CD14-positive monocyte (primary cell): ENCODE measurements around the gene ZNF668. TPM values are rescaled to one million over a fixed set of nuclear protein-coding genes. Genes with fewer than 3 reads are reported as not detected.

Experiments used
- DNase-seq, 3 donors: peaks; one replicate each; pipeline ENCODE4 v3.0.0-alpha.2; 2011 to 2022
- H2AFZ ChIP-seq: 2 replicates; pipeline ENCODE4 v1.6.0; 2012; ENCODE audit warnings: mild to moderate bottlenecking, low read depth, low read length, inconsistent platforms; ENCODE audit not compliant: insufficient read depth, poor library complexity, severe bottlenecking
- H3K27ac ChIP-seq, 2 donors: 1 replicate in 1 of 2; 2 replicates in 1 of 2; pipeline ENCODE4 v1.5.1; 2012 to 2013; ENCODE audit warnings: low read length in 2 of 2, control low read depth in 1 of 2, inconsistent platforms in 1 of 2, low read depth in 1 of 2, mild to moderate bottlenecking in 1 of 2
- H3K27me3 ChIP-seq, 2 donors: one replicate each; pipeline versions ENCODE4 v1.6.0 to v1.6.1; 2011 to 2013; ENCODE audit warnings: low read length in 2 of 2; ENCODE audit not compliant: control insufficient read depth in 2 of 2, insufficient read depth in 2 of 2
- H3K36me3 ChIP-seq, 2 donors: replicated peaks in 1 of 2; 1 replicate in 1 of 2; 2 replicates in 1 of 2; pipeline versions ENCODE4 v1.5.1 to v1.6.1; 2012 to 2013; ENCODE audit warnings: low read length in 2 of 2, control low read depth in 1 of 2, inconsistent platforms in 1 of 2, mild to moderate bottlenecking in 1 of 2; ENCODE audit not compliant: insufficient read depth in 2 of 2, control insufficient read depth in 1 of 2
- H3K4me1 ChIP-seq, 2 donors: 1 replicate in 1 of 2; 2 replicates in 1 of 2; pipeline versions ENCODE4 v1.5.1 to v1.6.1; 2012 to 2013; ENCODE audit warnings: low read length in 2 of 2, control low read depth in 1 of 2, inconsistent platforms in 1 of 2, mild to moderate bottlenecking in 1 of 2, moderate library complexity in 1 of 2; ENCODE audit not compliant: insufficient read depth in 2 of 2, control insufficient read depth in 1 of 2
- H3K4me2 ChIP-seq: replicated peaks from 2 replicates; pipeline ENCODE3; 2012; ENCODE audit warnings: low read length, moderate library complexity, mild to moderate bottlenecking; ENCODE audit not compliant: poor library complexity, severe bottlenecking; ENCODE audit errors: extremely low read depth
- H3K4me3 ChIP-seq, 3 experiments: fragments of 200-600 bp in 1 of 3; sonication (generic) in 1 of 3; replicated peaks in 1 of 3; 1 replicate in 2 of 3; 2 replicates in 1 of 3; pipeline ENCODE4 v1.5.1; 2011 to 2013; ENCODE audit warnings: low read length in 3 of 3, mild to moderate bottlenecking in 3 of 3, control low read depth in 2 of 3, low read depth in 2 of 3, inconsistent platforms in 1 of 3, moderate library complexity in 1 of 3
- H3K79me2 ChIP-seq: 2 replicates; pipeline ENCODE4 v1.6.0; 2012; ENCODE audit warnings: mild to moderate bottlenecking, control low read depth, inconsistent platforms, low read length, moderate library complexity; ENCODE audit not compliant: insufficient read depth
- H3K9ac ChIP-seq: 2 replicates; pipeline ENCODE4 v1.6.0; 2017; ENCODE audit warnings: low read length, mild to moderate bottlenecking; ENCODE audit not compliant: insufficient read depth, poor library complexity, severe bottlenecking
- H3K9me3 ChIP-seq, 2 donors: replicated peaks in 1 of 2; 1 replicate in 1 of 2; 2 replicates in 1 of 2; pipeline versions ENCODE4 v1.5.1 to v1.6.1; 2012 to 2013; ENCODE audit warnings: low read length in 2 of 2, control low read depth in 1 of 2; ENCODE audit not compliant: control insufficient read depth in 1 of 2, insufficient read depth in 1 of 2
- H4K20me1 ChIP-seq: 2 replicates; pipeline ENCODE4 v1.6.0; 2012; ENCODE audit warnings: mild to moderate bottlenecking, low read length, control low read depth, moderate library complexity; ENCODE audit not compliant: insufficient read depth
- H3K27ac Mint-ChIP-seq, 7 donors: one replicate each; pipeline ENCODE4 v1.8.0; 2020; ENCODE audit warnings: mild to moderate bottlenecking in 7 of 7, mixed read lengths in 7 of 7, moderate library complexity in 6 of 7, inconsistent platforms in 2 of 7
- H3K27me3 Mint-ChIP-seq, 3 donors: one replicate each; pipeline ENCODE4 v1.8.0; 2021 to 2022; ENCODE audit warnings: low read depth in 3 of 3, mild to moderate bottlenecking in 3 of 3, mixed read lengths in 3 of 3, moderate library complexity in 3 of 3, inconsistent platforms in 1 of 3
- H3K36me3 Mint-ChIP-seq, 2 donors: one replicate each; pipeline ENCODE4 v1.8.0; 2020; ENCODE audit warnings: mixed read lengths in 2 of 2, inconsistent platforms in 1 of 2, mild to moderate bottlenecking in 1 of 2
- H3K4me1 Mint-ChIP-seq: one replicate; pipeline ENCODE4 v1.8.0; 2020; ENCODE audit warnings: mild to moderate bottlenecking, mixed read lengths
- H3K4me3 Mint-ChIP-seq, 2 donors: one replicate each; pipeline ENCODE4 v1.8.0; 2020; ENCODE audit warnings: mild to moderate bottlenecking in 2 of 2, mixed read lengths in 2 of 2, moderate library complexity in 1 of 2
- H3K9me3 Mint-ChIP-seq, 7 donors: one replicate each; pipeline ENCODE4 v1.8.0; 2020 to 2022; ENCODE audit warnings: mixed read lengths in 7 of 7, mild to moderate bottlenecking in 6 of 7, moderate library complexity in 6 of 7, inconsistent platforms in 2 of 7
- CTCF ChIP-seq: fragments of 200-600 bp; IDR thresholded peaks from one replicate; pipeline ENCODE4 v1.8.0; 2022; ENCODE audit warnings: antibody characterized with exemption, mild to moderate bottlenecking
- WGBS: methylation state at CpG from one replicate; pipeline ENCODE4 v1.1.5; 2013; ENCODE audit warnings: missing lambda C conversion rate; ENCODE audit not compliant: insufficient coverage; 5-methylcytosine and 5-hydroxymethylcytosine counted together
- intact Hi-C, 2 donors: fragments of 100-400 bp; cut with micrococcal nuclease; formaldehyde crosslinking; loops; one replicate each; pipeline versions ENCODE4 v1.15.0 to v1.15.1; 2023
- polyA plus RNA-seq, 3 donors: library from polyadenylated mRNA; depleted of rRNA in 1 of 3; unstranded in 2 of 3; stranded (reverse) in 1 of 3; fragments of 300-500 nt in 2 of 3; fragments of >200 nt in 1 of 3; fragmentation: Illumina TruSeq in 2 of 3; gene quantifications; 1 replicate in 2 of 3; 2 replicates in 1 of 3; pipeline ENCODE4 v1.2.3, GENCODE V29; 2012 to 2021

ZNF668 gene
- polyA plus RNA-seq, 3 donors = 3.8 to 4.8 (median 4.5) TPM

DNA sequence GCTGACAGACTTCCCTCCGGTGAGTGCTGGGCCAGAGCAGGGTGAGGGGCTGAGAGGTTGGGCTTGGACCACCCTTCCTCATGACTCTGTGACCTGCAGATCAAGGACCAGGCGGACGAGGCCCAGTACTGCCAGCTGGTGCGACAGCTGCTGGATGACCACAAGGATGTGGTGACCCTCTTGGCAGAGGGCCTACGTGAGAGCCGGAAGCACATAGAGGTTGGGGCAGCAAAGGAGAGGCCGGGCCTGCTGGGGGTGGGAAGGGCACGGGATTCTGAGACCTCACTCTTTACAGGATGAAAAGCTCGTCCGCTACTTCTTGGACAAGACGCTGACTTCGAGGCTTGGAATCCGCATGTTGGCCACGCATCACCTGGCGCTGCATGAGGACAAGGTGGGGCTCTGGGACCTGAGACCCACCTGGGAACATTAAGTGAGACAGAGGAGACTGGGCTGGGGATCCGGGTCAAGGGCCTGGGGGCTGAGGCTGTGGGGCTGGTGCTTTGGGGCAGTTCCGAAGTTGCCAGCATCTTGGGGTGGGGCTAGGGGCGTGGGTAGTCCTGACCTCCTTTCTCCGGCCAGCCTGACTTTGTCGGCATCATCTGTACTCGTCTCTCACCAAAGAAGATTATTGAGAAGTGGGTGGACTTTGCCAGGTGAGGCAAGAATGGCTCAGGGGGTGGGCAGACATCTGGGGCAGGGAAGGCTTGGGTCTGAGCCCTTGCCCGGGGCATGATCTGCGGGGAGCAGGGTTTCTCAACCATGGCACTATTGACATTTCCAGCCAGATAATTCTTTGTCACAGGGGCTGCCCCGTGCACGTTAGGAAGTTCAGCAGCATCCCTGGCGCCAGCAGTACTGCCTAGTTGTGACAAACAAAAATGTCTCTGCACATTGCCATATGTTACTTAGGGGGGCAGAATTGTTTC is 36.3 kb upstream of the ZNF668 start:
- Mint-ChIP-seq H3K9me3 (no peaks in the 10 kb centered on the region), H3K4me1 (peaks cover 60% of the 10 kb centered on the region), H3K27ac (peak overlapping the region; percentile 35 to 98 (median 69)), H3K27me3 (peaks cover 0 to 2% (median 0%) of the 10 kb centered on the region in 3 donors), H3K36me3 (peaks cover 36 to 40% of the 10 kb centered on the region in 2 donors), H3K4me3 (no peak overlapping the region)
- Histone ChIP-seq H3K9me3 (no peaks in the 10 kb centered on the region), H3K79me2 (peaks cover 46% of the 10 kb centered on the region), H3K9ac (no peak overlapping the region), H4K20me1 (peaks cover 8% of the 10 kb centered on the region), H3K4me3 (no peak overlapping the region), H3K4me1 (peaks cover 65 to 79% of the 10 kb centered on the region in 2 donors), H3K27ac (no peak overlapping the region), H3K36me3 (peaks cover 34 to 38% of the 10 kb centered on the region in 2 donors), H2AFZ (no peak overlapping the region), H3K4me2 (no peak overlapping the region), H3K27me3 (no peaks in the 10 kb centered on the region)
- no peak for TF ChIP-seq CTCF
- WGBS = 91% methylated on average over 19 of the region's 26 CpGs
- peak in 1 of 3 donors; percentile 2 for DNase-seq
- intact Hi-C loops = loop anchor here (10.0 kb wide), 2 partner anchors 154 to 764 kb away; partner anchors contain the start of gene ZNF267 (in 1 of the 2)

- Histone ChIP-seq H3K36me3 (peaks cover 34 to 38% of the 10 kb centered on the region in 2 donors), H2AFZ (no peak overlapping the region), H3K4me2 (peak overlapping the region; percentile 99), H3K27ac (no peak overlapping the region), H3K9me3 (no peaks in the 10 kb centered on the region), H4K20me1 (peaks cover 8% of the 10 kb centered on the region), H3K79me2 (peaks cover 39% of the 10 kb centered on the region), H3K27me3 (no peaks in the 10 kb centered on the region), H3K4me3 (peak overlapping the region in 1 of 3 experiments; percentile 93), H3K9ac (no peak overlapping the region), H3K4me1 (peaks cover 58 to 71% of the 10 kb centered on the region in 2 donors)
- DNase-seq = no peak
- peaks cover 0 to 2% (median 0%) of the 10 kb centered on the region in 3 donors for H3K27me3 Mint-ChIP-seq
- peaks cover 34 to 36% of the 10 kb centered on the region in 2 donors for H3K36me3 Mint-ChIP-seq
- WGBS = 98% methylated on average over 6 of the region's 12 CpGs
- H3K4me1 Mint-ChIP-seq = peaks cover 56% of the 10 kb centered on the region
- TF ChIP-seq CTCF = no peak
- H3K9me3 Mint-ChIP-seq = no peaks in the 10 kb centered on the region
- peak overlapping the region in 4 of 7 donors; percentile 26 to 85 (median 72) for H3K27ac Mint-ChIP-seq
- peak overlapping the region in 1 of 2 donors; percentile 70 for H3K4me3 Mint-ChIP-seq
- intact Hi-C loops = loop anchor here (10.0 kb wide), 2 partner anchors 155 to 765 kb away; partner anchors contain the start of gene ZNF267 (in 1 of the 2)
Measured at GRCh38 chr16:31109622-31110021, 35.6 kb upstream of the ZNF668 start.
